Nephron progenitor cell (in vitro differentiated cells): ENCODE measurements around the gene DGKB.

Source experiments
- DNase-seq: peaks from one replicate; pipeline ENCODE4 v3.0.0; 2021
- H3K27ac Mint-ChIP-seq: 2 replicates; pipeline ENCODE4 v1.8.0; 2021; ENCODE audit warnings: mild to moderate bottlenecking, moderate library complexity, mixed read lengths
- H3K27me3 Mint-ChIP-seq: 2 replicates; pipeline ENCODE4 v1.8.0; 2021; ENCODE audit warnings: mild to moderate bottlenecking, low read depth, mixed read lengths; ENCODE audit not compliant: poor library complexity
- H3K36me3 Mint-ChIP-seq: 2 replicates; pipeline ENCODE4 v1.8.0; 2021; ENCODE audit warnings: low read depth, mixed read lengths
- H3K4me1 Mint-ChIP-seq: 2 replicates; pipeline ENCODE4 v1.8.0; 2021; ENCODE audit warnings: mixed read lengths
- H3K4me3 Mint-ChIP-seq: 2 replicates; pipeline ENCODE4 v1.8.0; 2021; ENCODE audit warnings: mild to moderate bottlenecking, moderate library complexity, mixed read lengths
- H3K9me3 Mint-ChIP-seq: 2 replicates; pipeline ENCODE4 v1.8.0; 2021; ENCODE audit warnings: mild to moderate bottlenecking, moderate library complexity, mixed read lengths
- TF ChIP-seq, protein P1 (sequence below): fragments of 200-600 bp; sonication (generic); IDR thresholded peaks from 2 replicates; pipeline ENCODE4 v1.5.0; 2021; ENCODE audit warnings: antibody characterized with exemption

DGKB gene

DNA sequence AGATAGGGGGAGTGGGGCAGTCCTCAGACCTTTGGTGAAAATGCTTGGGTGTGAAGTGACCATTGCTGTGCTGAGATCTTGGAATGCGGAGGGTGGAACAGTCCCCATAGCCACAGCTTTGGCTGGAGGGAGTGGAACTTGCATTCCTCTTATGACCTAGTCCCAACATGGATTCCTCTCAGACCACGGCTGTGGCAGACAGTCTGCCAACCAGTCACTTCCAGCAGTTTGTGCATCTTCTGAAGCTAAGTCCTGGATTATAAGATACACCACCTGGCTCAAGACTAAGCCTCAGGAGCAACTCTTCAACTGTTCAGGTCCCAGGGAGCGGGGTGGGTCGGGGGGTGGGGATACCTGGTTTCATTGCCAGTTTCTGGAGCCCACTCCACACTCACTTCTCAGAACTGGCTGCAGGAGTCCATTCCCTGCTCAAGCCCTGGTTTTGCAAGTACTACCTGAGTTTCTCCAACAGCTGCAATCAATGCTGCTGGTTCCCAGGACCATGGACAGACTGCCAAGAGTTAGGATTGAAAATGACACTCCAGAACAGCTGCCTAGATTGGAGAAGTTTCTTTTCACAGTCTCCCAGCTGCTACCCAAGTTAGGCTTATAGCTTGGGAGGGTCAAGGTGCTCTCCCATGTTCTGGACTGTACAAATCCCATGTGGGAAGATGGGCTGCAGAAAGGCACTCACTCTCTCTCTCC is 29.1 kb upstream of the DGKB start:
- H3K27ac Mint-ChIP-seq: no peak overlapping the region

DNA sequence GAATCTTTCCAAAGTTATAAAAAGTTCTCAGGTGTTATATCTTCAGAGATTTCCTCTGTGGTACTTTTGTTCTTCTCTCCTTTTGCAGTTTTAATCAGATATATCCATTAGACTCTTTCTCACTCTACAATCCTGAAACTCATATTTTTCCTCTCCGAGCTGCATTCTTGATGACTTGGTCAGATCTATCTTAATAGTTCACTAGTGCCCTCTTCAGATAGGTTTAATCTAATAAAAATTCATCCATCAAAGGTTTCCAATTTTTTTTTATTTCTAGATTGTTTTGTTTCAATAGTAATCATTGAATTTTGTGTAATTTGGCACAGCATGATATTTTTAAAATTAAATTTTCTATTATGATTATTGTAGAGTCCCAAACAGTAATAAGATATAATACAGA is 21.8 kb upstream of the DGKB start:
- H3K27ac Mint-ChIP-seq: no peak overlapping the region
- no peak overlapping the region for H3K4me3 Mint-ChIP-seq
- no peaks in the 10 kb centered on the region for H3K4me1 Mint-ChIP-seq
- H3K27me3 Mint-ChIP-seq: no peaks in the 10 kb centered on the region
- TF ChIP-seq, protein P1, sequence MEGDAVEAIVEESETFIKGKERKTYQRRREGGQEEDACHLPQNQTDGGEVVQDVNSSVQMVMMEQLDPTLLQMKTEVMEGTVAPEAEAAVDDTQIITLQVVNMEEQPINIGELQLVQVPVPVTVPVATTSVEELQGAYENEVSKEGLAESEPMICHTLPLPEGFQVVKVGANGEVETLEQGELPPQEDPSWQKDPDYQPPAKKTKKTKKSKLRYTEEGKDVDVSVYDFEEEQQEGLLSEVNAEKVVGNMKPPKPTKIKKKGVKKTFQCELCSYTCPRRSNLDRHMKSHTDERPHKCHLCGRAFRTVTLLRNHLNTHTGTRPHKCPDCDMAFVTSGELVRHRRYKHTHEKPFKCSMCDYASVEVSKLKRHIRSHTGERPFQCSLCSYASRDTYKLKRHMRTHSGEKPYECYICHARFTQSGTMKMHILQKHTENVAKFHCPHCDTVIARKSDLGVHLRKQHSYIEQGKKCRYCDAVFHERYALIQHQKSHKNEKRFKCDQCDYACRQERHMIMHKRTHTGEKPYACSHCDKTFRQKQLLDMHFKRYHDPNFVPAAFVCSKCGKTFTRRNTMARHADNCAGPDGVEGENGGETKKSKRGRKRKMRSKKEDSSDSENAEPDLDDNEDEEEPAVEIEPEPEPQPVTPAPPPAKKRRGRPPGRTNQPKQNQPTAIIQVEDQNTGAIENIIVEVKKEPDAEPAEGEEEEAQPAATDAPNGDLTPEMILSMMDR: no peak
- H3K36me3 Mint-ChIP-seq: no peaks in the 10 kb centered on the region
- DNase-seq: no peak
- no peaks in the 10 kb centered on the region for H3K9me3 Mint-ChIP-seq

More for the DNA sequence above, 29.1 kb upstream of the DGKB start:
- no peak for DNase-seq
- Mint-ChIP-seq H3K9me3 (no peaks in the 10 kb centered on the region), H3K27me3 (no peaks in the 10 kb centered on the region), H3K4me1 (peaks cover 11% of the 10 kb centered on the region), H3K4me3 (no peak overlapping the region), H3K36me3 (no peaks in the 10 kb centered on the region)
- TF ChIP-seq, protein P1: no peak

DNA sequence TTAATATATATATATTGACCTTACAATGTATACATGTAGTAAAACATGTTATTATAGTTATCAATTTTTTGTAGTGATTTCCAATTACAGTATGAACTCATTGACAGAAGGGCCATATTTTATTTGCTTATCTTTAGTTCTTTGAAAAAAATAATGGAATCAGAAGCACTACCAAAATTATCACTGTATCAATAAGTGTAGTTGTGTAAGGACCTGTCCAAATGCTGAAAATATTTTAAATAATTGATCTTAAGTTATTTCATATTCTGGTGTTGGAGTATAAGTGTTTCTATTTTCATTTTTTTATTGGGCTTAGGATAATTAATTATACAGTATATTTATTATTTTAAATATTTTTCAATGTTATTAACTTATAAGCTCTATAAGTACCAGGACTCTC is 8.5 kb upstream of the DGKB start:
- no peaks in the 10 kb centered on the region for H3K36me3 Mint-ChIP-seq
- H3K4me3 Mint-ChIP-seq: no peak overlapping the region
- H3K4me1 Mint-ChIP-seq: no peaks in the 10 kb centered on the region
- no peak for DNase-seq
- TF ChIP-seq, protein P1: no peak
- H3K9me3 Mint-ChIP-seq: no peaks in the 10 kb centered on the region
- peaks cover 3% of the 10 kb centered on the region for H3K27me3 Mint-ChIP-seq
- no peak overlapping the region for H3K27ac Mint-ChIP-seq

DNA sequence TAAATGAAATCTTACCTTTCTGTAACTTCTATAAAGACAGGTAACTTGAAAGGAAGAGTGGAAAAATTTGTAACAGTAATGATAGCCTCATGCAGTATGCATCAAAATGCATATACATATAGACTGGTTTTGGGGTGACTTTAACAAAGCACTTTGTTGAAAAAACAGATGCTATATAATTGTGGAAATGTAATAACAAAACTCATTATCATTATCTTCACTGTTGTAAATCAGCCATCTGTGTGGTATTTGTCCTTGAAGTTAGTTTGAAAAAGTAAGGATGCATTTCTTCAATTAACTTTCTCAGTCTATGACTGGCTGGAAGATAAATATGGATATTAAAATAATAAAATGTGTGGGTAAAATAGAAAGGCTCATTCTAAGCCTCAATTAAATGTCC is 6.1 kb upstream of the DGKB start:
- no peaks in the 10 kb centered on the region for H3K9me3 Mint-ChIP-seq
- peaks cover 10% of the 10 kb centered on the region for H3K27me3 Mint-ChIP-seq
- no peaks in the 10 kb centered on the region for H3K36me3 Mint-ChIP-seq
- no peak for DNase-seq
- TF ChIP-seq, protein P1: no peak
- H3K4me3 Mint-ChIP-seq: no peak overlapping the region
- H3K27ac Mint-ChIP-seq: no peak overlapping the region
- H3K4me1 Mint-ChIP-seq: no peaks in the 10 kb centered on the region

DNA sequence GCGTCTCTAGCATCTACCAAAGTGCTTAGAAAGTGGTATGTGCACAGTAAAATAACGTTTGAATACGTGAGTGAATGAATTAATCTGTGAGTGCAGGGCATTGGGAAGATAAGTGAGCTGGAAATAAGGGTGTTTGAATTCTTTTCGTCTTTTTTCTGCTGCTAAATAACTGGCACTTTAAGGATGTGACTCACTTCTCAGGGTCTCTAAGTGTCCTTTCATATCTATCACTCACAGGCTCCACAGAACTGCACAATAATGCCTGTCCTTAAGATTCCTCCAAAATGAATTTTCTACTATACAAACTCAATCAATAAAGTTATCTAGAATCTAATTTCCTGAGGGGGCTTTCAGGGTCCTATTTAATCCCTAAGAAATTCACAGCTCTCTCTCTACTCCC is 3.2 kb upstream of the DGKB start:
- Mint-ChIP-seq H3K27ac (no peak overlapping the region), H3K9me3 (no peaks in the 10 kb centered on the region), H3K36me3 (no peaks in the 10 kb centered on the region), H3K27me3 (peaks cover 16% of the 10 kb centered on the region), H3K4me1 (no peaks in the 10 kb centered on the region), H3K4me3 (no peak overlapping the region)
- TF ChIP-seq, protein P1: no peak
- no peak for DNase-seq

DNA sequence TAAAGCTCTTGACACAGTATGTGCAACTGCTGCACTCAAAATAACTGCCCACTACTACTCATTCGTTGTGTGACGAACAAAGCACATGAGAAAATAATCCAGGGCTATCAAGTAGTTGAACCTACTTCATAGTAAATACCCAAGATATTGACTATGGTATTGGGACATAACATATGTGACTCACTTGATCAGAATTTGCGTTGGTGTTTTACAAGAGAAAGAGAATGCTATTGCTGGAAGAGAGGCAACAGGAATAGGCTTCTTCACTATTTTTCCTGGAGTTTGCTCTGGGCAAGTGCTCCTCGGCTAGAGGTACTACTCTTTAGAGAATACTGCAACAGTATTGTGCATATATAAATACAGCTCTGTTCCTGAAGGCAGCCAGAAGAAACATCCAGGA is 2.5 kb downstream of the DGKB start:
- H3K27me3 Mint-ChIP-seq: peaks cover 13% of the 10 kb centered on the region
- H3K27ac Mint-ChIP-seq: no peak overlapping the region
- no peaks in the 10 kb centered on the region for H3K4me1 Mint-ChIP-seq

More for the DNA sequence above, 2.5 kb downstream of the DGKB start:
- Mint-ChIP-seq H3K9me3 (no peaks in the 10 kb centered on the region), H3K36me3 (no peaks in the 10 kb centered on the region), H3K4me3 (no peak overlapping the region)
- TF ChIP-seq, protein P1: no peak
- DNase-seq: no peak
